Activated CD8-positive, alpha-beta T cell treated with anti-CD3 and anti-CD28 coated beads, Interleukin-2, amount 10 ng/mL, durations not matched to agents 7 days and 5 days (primary cell): ENCODE data around the gene SLC25A6. TPM values are rescaled to one million over a fixed set of nuclear protein-coding genes. Genes with fewer than 3 reads are reported as not detected.
"Not testable (repeated sequence)": the region's sequence is repeated elsewhere in the genome, so short reads cannot be mapped to it uniquely, and the experiment has no call there.

Experiments
- ATAC-seq: fragments of 150-1000 bp; cut with Tn5 transposase; one replicate; pipeline ENCODE4 v1.10.0; 2021; ENCODE audit warnings: moderate library complexity
- CTCF ChIA-PET: fragments of 350-600 bp; sonication (Branson Sonifier 250); formaldehyde crosslinking; loops from one replicate; lab custom pipeline; 2021; ENCODE audit warnings: antibody characterized with exemption; lab: Charles Lee
- POLR2A ChIA-PET: fragments of 350-600 bp; sonication (Branson Sonifier 250); formaldehyde crosslinking; loops from one replicate; lab custom pipeline; 2021; ENCODE audit warnings: antibody characterized with exemption; lab: Charles Lee
- DNase-seq: peaks from one replicate; pipeline ENCODE4 v3.0.0-alpha.2; 2020
- H3K27ac Mint-ChIP-seq: one replicate; pipeline ENCODE4 v1.8.0; 2021; ENCODE audit warnings: mild to moderate bottlenecking, mixed read lengths
- H3K27me3 Mint-ChIP-seq: one replicate; pipeline ENCODE4 v1.8.0; 2021; ENCODE audit warnings: low read depth, mixed read lengths
- H3K36me3 Mint-ChIP-seq: one replicate; pipeline ENCODE4 v1.8.0; 2021; ENCODE audit warnings: low read depth, mixed read lengths
- H3K4me1 Mint-ChIP-seq: one replicate; pipeline ENCODE4 v1.8.0; 2021; ENCODE audit warnings: low read depth, mixed read lengths
- H3K4me3 Mint-ChIP-seq: one replicate; pipeline ENCODE4 v1.8.0; 2021; ENCODE audit warnings: mild to moderate bottlenecking, mixed read lengths
- H3K9me3 Mint-ChIP-seq: one replicate; pipeline ENCODE4 v1.8.0; 2022; ENCODE audit warnings: mixed read lengths; ENCODE audit not compliant: insufficient read depth
- total RNA-seq, 2 experiments: library from RNA; stranded (reverse); gene quantifications; one replicate each; pipeline ENCODE4 v1.2.3, GENCODE V29; 2021

The SLC25A6 gene
- 100 to 1,000 TPM; 273 to 293 TPM for total RNA-seq

DNA sequence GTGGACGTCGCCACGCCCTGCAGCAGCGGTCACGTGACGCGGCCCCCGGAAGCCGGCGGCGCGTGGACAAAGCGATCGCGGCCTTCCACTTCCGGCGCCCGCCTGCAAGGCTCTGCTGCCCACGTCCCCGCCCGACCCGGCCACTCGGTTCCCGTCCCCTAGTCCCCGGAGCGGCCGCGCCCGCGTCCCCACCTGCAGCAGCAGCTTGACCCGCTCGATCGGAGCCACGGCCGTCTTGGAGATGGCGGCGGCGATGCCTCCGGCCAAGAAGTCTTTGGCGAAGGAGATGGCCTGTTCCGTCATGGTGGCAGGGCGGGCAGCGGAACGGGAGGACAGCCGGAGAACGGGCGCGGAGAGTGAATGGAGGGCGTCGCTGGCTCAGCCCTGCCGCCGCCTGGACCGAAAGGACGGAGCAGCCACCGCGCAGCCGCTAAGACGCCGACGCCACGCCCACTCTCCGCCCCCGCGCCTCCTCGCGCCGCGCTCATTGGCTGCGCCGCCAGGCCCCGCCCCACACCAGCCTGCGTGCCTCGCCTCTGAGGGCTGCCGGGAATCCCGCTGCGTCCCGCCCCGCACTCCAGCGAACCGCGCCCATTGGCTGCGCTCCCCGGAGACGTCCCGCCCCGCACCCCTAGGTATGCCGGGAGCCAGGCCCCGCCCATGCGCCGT lies at the start of gene SLC25A6:
SLC25A6 (minus strand) TSS at position 407 of the 669 bp plus-strand sequence; CDS start at position 303, 104 bp downstream.
- no peaks in the 10 kb centered on the region for H3K9me3 Mint-ChIP-seq
- H3K27me3 Mint-ChIP-seq: no peaks in the 10 kb centered on the region
- peak within 1 kb of the TSS; percentile 97 for H3K27ac Mint-ChIP-seq
- peaks cover 65% of the 10 kb centered on the region for H3K4me1 Mint-ChIP-seq
- H3K4me3 Mint-ChIP-seq: peak within 1 kb of the TSS; percentile 92
- peak; percentile 96 for ATAC-seq
- peak; percentile 99 for DNase-seq
- H3K36me3 Mint-ChIP-seq: peaks cover 68% of the 10 kb centered on the region
- POLR2A ChIA-PET: no interaction called here
- CTCF ChIA-PET: no interaction called here

DNA sequence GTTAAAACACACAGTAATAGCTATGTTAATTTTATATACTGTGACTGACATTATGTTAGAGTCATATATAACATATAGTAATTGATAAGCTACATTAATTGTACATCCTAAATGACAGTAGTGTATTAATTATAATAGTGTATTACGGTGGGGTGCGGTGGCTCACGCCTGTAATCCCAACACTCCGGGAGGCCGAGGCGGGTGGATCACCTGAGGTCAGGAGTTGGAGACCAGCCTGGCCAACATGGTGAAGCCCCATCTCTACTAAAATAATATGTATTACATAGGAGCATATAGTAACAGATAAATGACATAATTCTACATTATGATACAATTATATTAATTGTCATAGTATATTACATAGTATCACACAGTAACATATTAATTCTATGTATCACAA lies 48.6 kb upstream of the SLC25A6 start:
- POLR2A ChIA-PET: no interaction called here
- Mint-ChIP-seq H3K9me3 (peaks cover 20% of the 10 kb centered on the region), H3K27me3 (no peaks in the 10 kb centered on the region), H3K36me3 (peaks cover 72% of the 10 kb centered on the region), H3K4me1 (no peaks in the 10 kb centered on the region), H3K27ac (no peak overlapping the region), H3K4me3 (no peak overlapping the region)
- no peak for ATAC-seq
- DNase-seq: no peak
- CTCF ChIA-PET: no interaction called here

GRCh38 chrX:1435241-1435895 lies 43.5 kb upstream of the SLC25A6 start:
- ChIA-PET POLR2A (no interaction called here), CTCF (no interaction called here)
- H3K4me3 Mint-ChIP-seq: no peak overlapping the region
- H3K27me3 Mint-ChIP-seq: no peaks in the 10 kb centered on the region
- H3K9me3 Mint-ChIP-seq: no peaks in the 10 kb centered on the region
- H3K27ac Mint-ChIP-seq: no peak overlapping the region
- peak; percentile 19 for DNase-seq
- H3K4me1 Mint-ChIP-seq: no peaks in the 10 kb centered on the region
- peaks cover 54% of the 10 kb centered on the region for H3K36me3 Mint-ChIP-seq
- ATAC-seq: no peak

- no peak for DNase-seq
These were observed 42.9 kb upstream of the SLC25A6 start for GRCh38 chrX:1434871-1435240.

GRCh38 chrX:1433646-1434357 lies 41.9 kb upstream of the SLC25A6 start:
- Mint-ChIP-seq H3K9me3 (no peaks in the 10 kb centered on the region), H3K4me3 (no peak overlapping the region), H3K4me1 (no peaks in the 10 kb centered on the region), H3K27me3 (no peaks in the 10 kb centered on the region), H3K27ac (no peak overlapping the region), H3K36me3 (peaks cover 46% of the 10 kb centered on the region)
- CTCF ChIA-PET: no interaction called here
- POLR2A ChIA-PET: no interaction called here
- no peak for ATAC-seq
- DNase-seq: no peak

More at GRCh38 chrX:1434871-1435240, 42.9 kb upstream of the SLC25A6 start:
- Mint-ChIP-seq H3K36me3 (peaks cover 56% of the 10 kb centered on the region), H3K27ac (no peak overlapping the region), H3K4me1 (no peaks in the 10 kb centered on the region), H3K27me3 (no peaks in the 10 kb centered on the region), H3K9me3 (no peaks in the 10 kb centered on the region), H3K4me3 (no peak overlapping the region)
- POLR2A ChIA-PET: no interaction called here
- no peak for ATAC-seq
- CTCF ChIA-PET: no interaction called here

DNA sequence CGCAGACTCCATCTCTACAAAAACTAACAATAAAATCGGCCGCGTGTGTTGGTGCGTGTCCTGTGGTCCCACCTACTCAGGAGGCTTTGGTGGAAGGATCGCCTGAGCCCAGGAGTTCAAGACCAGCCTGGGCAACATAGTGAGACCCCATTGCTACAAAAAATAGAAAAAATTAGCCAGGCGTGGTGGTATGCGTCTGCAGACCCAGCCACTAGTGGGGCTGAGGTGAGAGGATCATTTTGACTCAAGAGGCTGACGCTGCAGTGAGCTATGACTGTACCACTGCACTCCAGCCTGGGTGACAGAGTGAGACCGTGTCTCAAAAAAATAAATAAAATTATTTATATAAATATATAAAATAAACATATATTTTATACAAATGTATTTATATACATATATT lies 38.5 kb upstream of the SLC25A6 start:
- Mint-ChIP-seq H3K27ac (no peak overlapping the region), H3K4me1 (no peaks in the 10 kb centered on the region), H3K36me3 (peaks cover 39% of the 10 kb centered on the region), H3K4me3 (no peak overlapping the region), H3K9me3 (no peaks in the 10 kb centered on the region), H3K27me3 (no peaks in the 10 kb centered on the region)
- DNase-seq: no peak
- ATAC-seq: peak; percentile 24
- ChIA-PET POLR2A (no interaction called here), CTCF (no interaction called here)

DNA sequence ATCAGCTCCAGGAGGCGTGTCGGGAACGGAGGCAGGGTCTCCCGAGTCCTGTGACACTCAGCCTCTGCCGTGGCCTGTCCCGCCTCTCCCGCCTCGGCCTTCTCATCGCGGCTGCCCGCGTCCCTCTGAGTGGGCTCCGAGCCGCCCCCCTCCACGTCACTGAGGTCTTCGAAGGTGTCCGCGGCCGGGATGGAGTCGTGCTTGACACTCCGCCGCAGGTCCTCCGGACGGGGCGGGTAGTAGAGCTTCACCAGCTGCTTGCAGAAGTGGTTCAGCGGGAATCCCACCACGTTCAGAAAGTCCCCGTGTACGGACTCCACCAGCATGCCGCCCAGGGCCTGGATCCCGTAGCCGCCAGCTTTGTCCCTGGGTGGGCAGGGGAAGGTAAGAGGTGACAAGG lies 35.8 kb upstream of the SLC25A6 start:
- Mint-ChIP-seq H3K36me3 (peaks cover 57% of the 10 kb centered on the region), H3K4me3 (no peak overlapping the region), H3K27ac (no peak overlapping the region), H3K9me3 (no peaks in the 10 kb centered on the region), H3K4me1 (no peaks in the 10 kb centered on the region), H3K27me3 (no peaks in the 10 kb centered on the region)
- POLR2A ChIA-PET: no interaction called here
- ATAC-seq (no peak), DNase-seq (no peak)
- CTCF ChIA-PET: no interaction called here

DNA sequence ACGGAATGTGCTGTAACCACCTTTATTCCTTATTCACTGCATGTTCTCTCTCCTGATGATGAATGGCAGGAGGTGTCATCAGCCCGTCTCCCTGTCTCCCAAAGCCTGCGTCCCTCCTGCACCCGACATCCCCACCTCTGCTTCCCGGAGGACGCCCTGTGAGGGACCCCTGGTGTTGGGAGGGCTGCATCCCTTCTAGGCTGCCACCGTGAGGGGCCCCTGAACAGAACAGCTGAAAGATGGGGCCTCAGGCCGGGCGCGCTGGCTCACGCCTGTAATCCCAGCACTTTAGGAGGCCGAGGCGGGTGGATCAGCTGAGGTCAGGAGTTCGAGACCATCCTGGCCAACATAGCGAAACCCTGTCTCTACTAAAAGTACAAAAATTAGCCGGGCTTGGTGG lies 34.4 kb upstream of the SLC25A6 start:
- CTCF ChIA-PET, POLR2A ChIA-PET, H3K27ac Mint-ChIP-seq, DNase-seq, H3K27me3 Mint-ChIP-seq, H3K9me3 Mint-ChIP-seq, H3K4me3 Mint-ChIP-seq, ATAC-seq, H3K4me1 Mint-ChIP-seq: not testable (repeated sequence)
- peaks cover 64% of the 10 kb centered on the region for H3K36me3 Mint-ChIP-seq

- no peak overlapping the region for H3K27ac Mint-ChIP-seq
- H3K4me1 Mint-ChIP-seq: no peaks in the 10 kb centered on the region
- no peaks in the 10 kb centered on the region for H3K27me3 Mint-ChIP-seq
- H3K36me3 Mint-ChIP-seq: peaks cover 70% of the 10 kb centered on the region
- H3K4me3 Mint-ChIP-seq: no peak overlapping the region
- ChIA-PET CTCF (no interaction called here), POLR2A (no interaction called here)
- peaks cover 6% of the 10 kb centered on the region for H3K9me3 Mint-ChIP-seq
- no peak for ATAC-seq
- no peak for DNase-seq
These were observed 33.5 kb upstream of the SLC25A6 start for GRCh38 chrX:1425381-1425780.

GRCh38 chrX:1424147-1424851 lies 32.4 kb upstream of the SLC25A6 start:
- peaks cover 6% of the 10 kb centered on the region for H3K9me3 Mint-ChIP-seq
- CTCF ChIA-PET: no interaction called here
- no peak for ATAC-seq
- H3K36me3 Mint-ChIP-seq: peaks cover 74% of the 10 kb centered on the region
- POLR2A ChIA-PET: no interaction called here
- H3K4me3 Mint-ChIP-seq: no peak overlapping the region
- H3K27ac Mint-ChIP-seq: no peak overlapping the region
- no peaks in the 10 kb centered on the region for H3K4me1 Mint-ChIP-seq
- DNase-seq: no peak
- H3K27me3 Mint-ChIP-seq: no peaks in the 10 kb centered on the region

GRCh38 chrX:1423215-1423614 lies 31.3 kb upstream of the SLC25A6 start:
- no peak overlapping the region for H3K27ac Mint-ChIP-seq
- no peaks in the 10 kb centered on the region for H3K4me1 Mint-ChIP-seq
- ATAC-seq (no peak), DNase-seq (no peak)
- H3K9me3 Mint-ChIP-seq: peaks cover 6% of the 10 kb centered on the region
- POLR2A ChIA-PET: no interaction called here
- peaks cover 76% of the 10 kb centered on the region for H3K36me3 Mint-ChIP-seq
- CTCF ChIA-PET: no interaction called here
- no peaks in the 10 kb centered on the region for H3K27me3 Mint-ChIP-seq
- no peak overlapping the region for H3K4me3 Mint-ChIP-seq

DNA sequence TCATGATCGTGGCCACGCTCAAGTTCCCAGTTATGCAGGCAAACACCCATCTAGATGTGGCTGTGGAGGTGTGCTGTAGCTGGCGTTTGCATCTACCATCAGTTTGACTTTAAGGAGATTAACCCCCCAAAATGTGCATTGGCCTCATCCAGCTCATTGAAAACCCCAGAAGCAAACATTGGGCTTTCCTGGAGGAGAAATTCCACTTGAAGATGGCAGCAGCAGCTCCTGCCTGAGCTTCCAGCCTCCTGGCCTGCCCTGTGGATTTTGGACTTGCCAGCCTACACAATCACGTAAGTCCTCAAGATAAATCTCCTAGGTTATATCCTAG lies 30.2 kb upstream of the SLC25A6 start:
- DNase-seq: no peak
- Mint-ChIP-seq H3K36me3 (peaks cover 71% of the 10 kb centered on the region), H3K9me3 (peaks cover 6% of the 10 kb centered on the region), H3K4me1 (no peaks in the 10 kb centered on the region), H3K27ac (no peak overlapping the region), H3K4me3 (no peak overlapping the region), H3K27me3 (no peaks in the 10 kb centered on the region)
- ChIA-PET CTCF (no interaction called here), POLR2A (no interaction called here)
- no peak for ATAC-seq
